WERI-Rb-1 (cell line): ENCODE results near the gene HDAC4.

Experiments
- DNase-seq: peaks from one replicate; pipeline ENCODE4 v3.0.0-alpha.2; 2020
- H3K27ac ChIP-seq: fragments of 250-450 bp; sonication (Bioruptor Pico); 2 replicates; pipeline ENCODE4 v1.5.1; 2020; ENCODE audit warnings: mild to moderate bottlenecking, moderate library complexity
- H3K27me3 ChIP-seq: fragments of 250-450 bp; sonication (Bioruptor Pico); 2 replicates; pipeline ENCODE4 v1.5.1; 2021; ENCODE audit warnings: mild to moderate bottlenecking, low read depth, moderate library complexity; ENCODE audit not compliant: insufficient read depth, severe bottlenecking
- H3K36me3 ChIP-seq: fragments of 250-450 bp; sonication (Bioruptor Pico); 2 replicates; pipeline ENCODE4 v1.5.1; 2020; ENCODE audit warnings: mild to moderate bottlenecking, moderate library complexity
- H3K4me3 ChIP-seq: 2 replicates; pipeline ENCODE4 v1.5.1; 2011; ENCODE audit warnings: low read depth, mild to moderate bottlenecking, control low read depth, low read length
- H3K9me3 ChIP-seq: fragments of 250-450 bp; sonication (Bioruptor Pico); 2 replicates; pipeline ENCODE4 v1.5.1; 2021; ENCODE audit warnings: mild to moderate bottlenecking, moderate library complexity; ENCODE audit not compliant: severe bottlenecking
- CTCF ChIP-seq: IDR thresholded peaks from 2 replicates; pipeline ENCODE4 v1.5.1; 2011; ENCODE audit warnings: low read depth, mild to moderate bottlenecking, control low read depth, inconsistent platforms, low read length

The HDAC4 gene

GRCh38 chr2:239118264-239118663 lies 282.6 kb downstream of the HDAC4 start:
- no peaks in the 10 kb centered on the region for H3K36me3 ChIP-seq
- DNase-seq, result no peak
- H3K9me3 ChIP-seq, result no peaks in the 10 kb centered on the region
- H3K27me3 ChIP-seq, result no peaks in the 10 kb centered on the region
- no peak overlapping the region for H3K4me3 ChIP-seq
- TF ChIP-seq CTCF, result no peak
- H3K27ac ChIP-seq, result no peak overlapping the region

- no peak for DNase-seq
- no peak for TF ChIP-seq CTCF
- H3K4me3 ChIP-seq, result no peak overlapping the region
- H3K27me3 ChIP-seq, result no peaks in the 10 kb centered on the region
- no peak overlapping the region for H3K27ac ChIP-seq
- H3K9me3 ChIP-seq, result no peaks in the 10 kb centered on the region
- H3K36me3 ChIP-seq, result no peaks in the 10 kb centered on the region
Observed at GRCh38 chr2:239117831-239118230, 283.0 kb downstream of the HDAC4 start.

GRCh38 chr2:239116456-239117246 lies 284.2 kb downstream of the HDAC4 start:
- H3K36me3 ChIP-seq, result no peaks in the 10 kb centered on the region
- H3K9me3 ChIP-seq, result no peaks in the 10 kb centered on the region
- H3K27ac ChIP-seq, result no peak overlapping the region
- no peaks in the 10 kb centered on the region for H3K27me3 ChIP-seq
- TF ChIP-seq CTCF, result no peak
- H3K4me3 ChIP-seq, result no peak overlapping the region
- DNase-seq, result no peak

- TF ChIP-seq CTCF, result no peak
- no peak overlapping the region for H3K4me3 ChIP-seq
- no peaks in the 10 kb centered on the region for H3K36me3 ChIP-seq
- DNase-seq, result no peak
- H3K27me3 ChIP-seq, result no peaks in the 10 kb centered on the region
- no peaks in the 10 kb centered on the region for H3K9me3 ChIP-seq
- no peak overlapping the region for H3K27ac ChIP-seq
Observed at GRCh38 chr2:239115616-239116015, 285.2 kb downstream of the HDAC4 start.

- Histone ChIP-seq H3K27me3 (no peaks in the 10 kb centered on the region), H3K36me3 (no peaks in the 10 kb centered on the region; the same call in 1 of the 2 replicates), H3K9me3 (no peaks in the 10 kb centered on the region), H3K27ac (no peak overlapping the region), H3K4me3 (no peak overlapping the region)
- no peak for DNase-seq
- TF ChIP-seq CTCF, result no peak
Observed at GRCh38 chr2:239114616-239115265, 286.1 kb downstream of the HDAC4 start.
